IMR-90 (cell line): ENCODE results near the gene QSOX2. TPM values are rescaled to one million over a fixed set of nuclear protein-coding genes. Genes with fewer than 3 reads are reported as not detected.

Experiments used
- ATAC-seq: fragments of 200-7000 bp; cut with Tn5 transposase; 2 replicates; pipeline ENCODE4 v1.9.1; 2020; ENCODE audit warnings: low read depth, mild to moderate bottlenecking, moderate library complexity
- BruUV-seq: library from RNA; stranded (reverse); fragments of 400-500 nt; replicated peaks from 2 replicates; lab custom pipeline; 2021; lab: Mats Ljungman, UMichigan
- CTCF ChIA-PET: fragments of 300-600 bp; formaldehyde crosslinking; extraction: SDS; loops from one replicate; lab custom pipeline; 2021; ENCODE audit warnings: antibody characterized with exemption; lab: Yijun Ruan, JAX
- POLR2A ChIA-PET: fragments of 300-600 bp; sonication (Branson Sonifier 250); formaldehyde crosslinking; loops from one replicate; lab custom pipeline; 2022; ENCODE audit warnings: antibody characterized with exemption; ENCODE audit not compliant: unreplicated experiment; lab: Charles Lee
- DNase-seq: peaks from one replicate; pipeline ENCODE4 v3.0.0; 2013
- H2AFZ ChIP-seq: replicated peaks from 2 replicates; pipeline ENCODE3; 2013; ENCODE audit warnings: low read length, mild to moderate bottlenecking; ENCODE audit not compliant: poor library complexity
- H2AK5ac ChIP-seq: 2 replicates; pipeline ENCODE4 v1.6.1; 2013; ENCODE audit warnings: low read depth, low read length, inconsistent platforms
- H2AK9ac ChIP-seq: replicated peaks from 2 replicates; pipeline ENCODE3; 2013; ENCODE audit warnings: mild to moderate bottlenecking, low read depth, low read length, moderate library complexity; ENCODE audit not compliant: poor library complexity
- H2BK120ac ChIP-seq: 2 replicates; pipeline ENCODE4 v1.6.1; 2013; ENCODE audit warnings: low read depth, low read length, inconsistent platforms
- H2BK15ac ChIP-seq: 3 replicates; pipeline ENCODE4 v1.6.1; 2013; ENCODE audit warnings: low read depth, low read length, inconsistent platforms
- H2BK20ac ChIP-seq: 2 replicates; pipeline ENCODE4 v1.6.1; 2013; ENCODE audit warnings: low read depth, mild to moderate bottlenecking, inconsistent platforms, low read length, moderate library complexity
- H2BK5ac ChIP-seq: 2 replicates; pipeline ENCODE4 v1.6.1; 2013; ENCODE audit warnings: mild to moderate bottlenecking, low read depth, low read length, inconsistent platforms; ENCODE audit not compliant: poor library complexity, severe bottlenecking
- H3K14ac ChIP-seq: replicated peaks from 2 replicates; pipeline ENCODE4 v1.6.1; 2013; ENCODE audit warnings: low read depth, low read length, inconsistent platforms
- H3K18ac ChIP-seq: 2 replicates; pipeline ENCODE4 v1.6.1; 2013; ENCODE audit warnings: low read depth, low read length, control low read depth
- H3K23ac ChIP-seq: 2 replicates; pipeline ENCODE4 v1.6.1; 2013; ENCODE audit warnings: low read depth, low read length, inconsistent platforms
- H3K27ac ChIP-seq: 2 replicates; pipeline ENCODE4 v1.5.1; 2013; ENCODE audit warnings: mild to moderate bottlenecking, control low read depth, low read length; ENCODE audit not compliant: insufficient read depth
- H3K27me3 ChIP-seq: 2 replicates; pipeline ENCODE4 v1.6.1; 2013; ENCODE audit warnings: low read length; ENCODE audit not compliant: control insufficient read depth, insufficient read depth
- H3K36me3 ChIP-seq: 2 replicates; pipeline ENCODE4 v1.6.1; 2013; ENCODE audit warnings: low read length, mixed read lengths; ENCODE audit not compliant: control insufficient read depth, insufficient read depth
- H3K4ac ChIP-seq: 2 replicates; pipeline ENCODE4 v1.6.1; 2013; ENCODE audit warnings: low read depth, low read length, inconsistent platforms
- H3K4me1 ChIP-seq: 2 replicates; pipeline ENCODE4 v1.6.1; 2013; ENCODE audit warnings: low read length, mixed read lengths; ENCODE audit not compliant: control insufficient read depth, insufficient read depth
- H3K4me2 ChIP-seq: 2 replicates; pipeline ENCODE4 v1.6.1; 2013; ENCODE audit warnings: low read depth, mild to moderate bottlenecking, control low read depth, low read length, moderate library complexity
- H3K4me3 ChIP-seq: 2 replicates; pipeline ENCODE4 v1.5.1; 2013; ENCODE audit warnings: low read depth, mild to moderate bottlenecking, control low read depth, low read length, moderate library complexity; ENCODE audit not compliant: insufficient read depth
- H3K56ac ChIP-seq: 2 replicates; pipeline ENCODE4 v1.6.1; 2013; ENCODE audit warnings: low read length, inconsistent platforms; ENCODE audit not compliant: insufficient read depth; ENCODE audit errors: extremely low read depth
- H3K79me1 ChIP-seq, 2 experiments: 2 replicates each; pipeline ENCODE4 v1.6.1; 2013; ENCODE audit warnings: low read length in 2 of 2, inconsistent platforms in 1 of 2, low read depth in 1 of 2
- H3K9ac ChIP-seq: 2 replicates; pipeline ENCODE4 v1.6.1; 2013; ENCODE audit warnings: low read depth, low read length, control low read depth
- H3K9me1 ChIP-seq: 2 replicates; pipeline ENCODE4 v1.6.1; 2013; ENCODE audit warnings: low read length, inconsistent platforms; ENCODE audit not compliant: insufficient read depth
- H3K9me3 ChIP-seq: 2 replicates; pipeline ENCODE4 v1.6.1; 2013; ENCODE audit warnings: low read length; ENCODE audit not compliant: control insufficient read depth, insufficient read depth
- H4K20me1 ChIP-seq: 2 replicates; pipeline ENCODE4 v1.6.1; 2013; ENCODE audit warnings: low read length, inconsistent platforms; ENCODE audit not compliant: insufficient read depth
- H4K5ac ChIP-seq: 2 replicates; pipeline ENCODE4 v1.6.1; 2013; ENCODE audit warnings: mild to moderate bottlenecking, low read depth, low read length, control low read depth
- H4K8ac ChIP-seq, 2 experiments: 2 replicates each; pipeline ENCODE4 v1.6.1; 2013; ENCODE audit warnings: low read depth in 2 of 2, low read length in 2 of 2, control low read depth in 1 of 2, inconsistent platforms in 1 of 2
- H4K91ac ChIP-seq: 2 replicates; pipeline ENCODE4 v1.6.1; 2013; ENCODE audit warnings: low read depth, low read length, inconsistent platforms; ENCODE audit not compliant: insufficient read depth
- CHD1 ChIP-seq: IDR thresholded peaks from 2 replicates; pipeline ENCODE4 v1.6.1; 2012; ENCODE audit warnings: low read depth, low read length, improper control_type of control experiment
- FOS ChIP-seq: fragments of 150-350 bp; IDR thresholded peaks from 2 replicates; pipeline ENCODE4 v1.6.1; 2016; ENCODE audit warnings: low read depth, low read length
- NFE2L2 ChIP-seq: fragments of 150-350 bp; IDR thresholded peaks from 2 replicates; pipeline ENCODE4 v1.6.1; 2016; ENCODE audit warnings: low read depth, mild to moderate bottlenecking, low read length
- POLR2A ChIP-seq: IDR thresholded peaks from 2 replicates; pipeline ENCODE4 v1.6.1; 2012; ENCODE audit warnings: mild to moderate bottlenecking, low read depth, low read length
- RAD21 ChIP-seq: IDR thresholded peaks from 2 replicates; pipeline ENCODE4 v1.6.1; 2012; ENCODE audit warnings: low read length, improper control_type of control experiment
- RCOR1 ChIP-seq: IDR thresholded peaks from 2 replicates; pipeline ENCODE4 v1.6.1; 2012; ENCODE audit warnings: mild to moderate bottlenecking, low read length, improper control_type of control experiment; ENCODE audit not compliant: insufficient replicate concordance
- USF2 ChIP-seq: fragments of 150-350 bp; IDR thresholded peaks from 2 replicates; pipeline ENCODE4 v1.6.1; 2017; ENCODE audit warnings: mild to moderate bottlenecking, antibody characterized with exemption, low read length, low read depth
- WGBS, 2 experiments: methylation state at CpG; one replicate each; pipeline versions ENCODE4 v1.1.5 to v1.1.7; 2013; ENCODE audit warnings: missing lambda C conversion rate in 2 of 2; ENCODE audit not compliant: insufficient read length in 1 of 2; ENCODE audit errors: extremely low coverage in 2 of 2; 5-methylcytosine and 5-hydroxymethylcytosine counted together
- dilution Hi-C: fragments of 300-500 bp; cut with HindIII; formaldehyde crosslinking; loops from one replicate; pipeline ENCODE4 v1.14.3; 2018; ENCODE audit warnings: low sequenced_read_pairs; ENCODE audit not compliant: unreplicated experiment
- in situ Hi-C: fragments of 300-500 bp; cut with MboI; formaldehyde crosslinking; loops from 3 replicates; pipeline ENCODE4 v1.14.3; 2019; ENCODE audit warnings: low sequenced_read_pairs, inconsistent platforms, mixed read lengths
- intact Hi-C: fragments of 100-400 bp; cut with micrococcal nuclease; formaldehyde crosslinking; loops from 2 replicates; pipeline ENCODE4 v1.10.0; 2022
- polyA plus RNA-seq, 3 experiments: library from polyadenylated mRNA; depleted of rRNA; stranded (reverse); fragments of >200 nt; gene quantifications; 2 replicates each; pipeline ENCODE4 v1.2.3, GENCODE V29; 2012; ENCODE audit warnings: low replicate concordance in 1 of 3
- total RNA-seq: library from RNA; depleted of rRNA; stranded (reverse); fragments of >200 nt; gene quantifications from 2 replicates; pipeline ENCODE4 v1.2.3, GENCODE V29; 2012
- TF ChIP-seq, protein P1 (sequence below): fragments of 150-350 bp; IDR thresholded peaks from 2 replicates; pipeline ENCODE4 v1.6.1; 2016; ENCODE audit warnings: low read depth, mild to moderate bottlenecking, low read length, moderate library complexity, borderline replicate concordance

The QSOX2 gene
- total and polyA plus RNA-seq, 2 of the 4 experiments (the other 2 are of a cell fraction): 5.9 to 12.9 TPM

- no peaks in the 10 kb centered on the region for H3K4me1 ChIP-seq
- H2AFZ ChIP-seq: no peak overlapping the region
- ChIA-PET CTCF (interaction anchor here (1.2 kb wide), 1 partner anchor 9 kb away, joined by 3 read pairs; no protein-coding TSS in a partner anchor), POLR2A (no interaction called here)
- dilution Hi-C loops: no loop called here
- no peaks in the 10 kb centered on the region for H3K36me3 ChIP-seq
- peaks cover 4% of the 10 kb centered on the region for H3K9me3 ChIP-seq
- no peak overlapping the region for H3K14ac ChIP-seq
- H2BK15ac ChIP-seq: no peak overlapping the region
- no peaks in the 10 kb centered on the region; the same call in 1 of the 2 replicates for H4K20me1 ChIP-seq
- no TSS peak for BruUV-seq
- no peak overlapping the region for H3K27ac ChIP-seq
- no peak for ATAC-seq
- H4K5ac ChIP-seq: no peak overlapping the region
- no peak overlapping the region for H3K18ac ChIP-seq
- no peaks in the 10 kb centered on the region for H3K9me1 ChIP-seq
- H2BK20ac ChIP-seq: no peak overlapping the region
- TF ChIP-seq CHD1 (no peak), NFE2L2 (no peak), POLR2A (no peak), RCOR1 (no peak), RAD21 (no peak), USF2 (no peak), FOS (no peak)
- TF ChIP-seq, protein P1, sequence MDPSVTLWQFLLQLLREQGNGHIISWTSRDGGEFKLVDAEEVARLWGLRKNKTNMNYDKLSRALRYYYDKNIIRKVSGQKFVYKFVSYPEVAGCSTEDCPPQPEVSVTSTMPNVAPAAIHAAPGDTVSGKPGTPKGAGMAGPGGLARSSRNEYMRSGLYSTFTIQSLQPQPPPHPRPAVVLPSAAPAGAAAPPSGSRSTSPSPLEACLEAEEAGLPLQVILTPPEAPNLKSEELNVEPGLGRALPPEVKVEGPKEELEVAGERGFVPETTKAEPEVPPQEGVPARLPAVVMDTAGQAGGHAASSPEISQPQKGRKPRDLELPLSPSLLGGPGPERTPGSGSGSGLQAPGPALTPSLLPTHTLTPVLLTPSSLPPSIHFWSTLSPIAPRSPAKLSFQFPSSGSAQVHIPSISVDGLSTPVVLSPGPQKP: no peak
- H3K27me3 ChIP-seq: peaks cover 56% of the 10 kb centered on the region
- no peak overlapping the region for H2BK5ac ChIP-seq
- H4K8ac ChIP-seq: no peak overlapping the region
- in situ Hi-C loops: loop anchor here (10.0 kb wide), 1 partner anchor 113 kb away; no protein-coding TSS in a partner anchor
- no peaks in the 10 kb centered on the region for H3K79me1 ChIP-seq
- no peak overlapping the region for H3K4me3 ChIP-seq
- H4K91ac ChIP-seq: no peak overlapping the region
- 76% methylated on average over 7 of the region's 9 CpGs; no CpG with 5 or more reads in 1 of the 2 experiments for WGBS, 2 experiments
- no peak overlapping the region for H3K23ac ChIP-seq
- no peak overlapping the region for H3K4ac ChIP-seq
- H2BK120ac ChIP-seq: no peak overlapping the region
- no peak overlapping the region for H2AK5ac ChIP-seq
- no peak overlapping the region for H3K4me2 ChIP-seq
- intact Hi-C loops: no loop called here
- no peak overlapping the region for H3K56ac ChIP-seq
- no peak overlapping the region for H2AK9ac ChIP-seq
- H3K9ac ChIP-seq: no peak overlapping the region
- DNase-seq: no peak
Measured at GRCh38 chr9:136278221-136278620, 32.6 kb upstream of the QSOX2 start.
